Bronchial epithelial cell (primary cell): ENCODE measurements around the gene SMARCD3. TPM values are rescaled to one million over a fixed set of nuclear protein-coding genes. Genes with fewer than 3 reads are reported as not detected.

Experiments used
- DNase-seq: peaks from one replicate; pipeline ENCODE4 v3.0.0-alpha.2; 2010; ENCODE audit warnings: low read depth
- FAIRE-seq: peaks from 2 replicates; lab custom pipeline; 2011; peaks lifted over from hg19 to GRCh38; lab: Jason Lieb, UNC
- H3K27me3 ChIP-seq: 2 replicates; pipeline ENCODE4 v1.5.1; 2011; ENCODE audit warnings: low read length; ENCODE audit not compliant: control insufficient read depth, insufficient read depth
- H3K36me3 ChIP-seq: 2 replicates; pipeline ENCODE4 v1.5.1; 2011; ENCODE audit warnings: low read length; ENCODE audit not compliant: control insufficient read depth, insufficient read depth
- H3K4me3 ChIP-seq: 2 replicates; pipeline ENCODE4 v1.5.1; 2011; ENCODE audit warnings: mild to moderate bottlenecking, low read depth, low read length, control low read depth
- total RNA-seq: library from RNA; depleted of rRNA; stranded (reverse); fragments of >200 nt; gene quantifications from 2 replicates; pipeline ENCODE4 v1.2.1, GENCODE V29; 2014
- TF ChIP-seq, protein P1 (sequence below): IDR thresholded peaks from 2 replicates; pipeline ENCODE4 v1.5.1; 2011; ENCODE audit warnings: mild to moderate bottlenecking, moderate library complexity, low read length, control low read depth, inconsistent platforms; ENCODE audit not compliant: insufficient read depth, severe bottlenecking

SMARCD3 gene
- total RNA-seq, 1 donor from 2014 or later = 2.1 TPM

DNA sequence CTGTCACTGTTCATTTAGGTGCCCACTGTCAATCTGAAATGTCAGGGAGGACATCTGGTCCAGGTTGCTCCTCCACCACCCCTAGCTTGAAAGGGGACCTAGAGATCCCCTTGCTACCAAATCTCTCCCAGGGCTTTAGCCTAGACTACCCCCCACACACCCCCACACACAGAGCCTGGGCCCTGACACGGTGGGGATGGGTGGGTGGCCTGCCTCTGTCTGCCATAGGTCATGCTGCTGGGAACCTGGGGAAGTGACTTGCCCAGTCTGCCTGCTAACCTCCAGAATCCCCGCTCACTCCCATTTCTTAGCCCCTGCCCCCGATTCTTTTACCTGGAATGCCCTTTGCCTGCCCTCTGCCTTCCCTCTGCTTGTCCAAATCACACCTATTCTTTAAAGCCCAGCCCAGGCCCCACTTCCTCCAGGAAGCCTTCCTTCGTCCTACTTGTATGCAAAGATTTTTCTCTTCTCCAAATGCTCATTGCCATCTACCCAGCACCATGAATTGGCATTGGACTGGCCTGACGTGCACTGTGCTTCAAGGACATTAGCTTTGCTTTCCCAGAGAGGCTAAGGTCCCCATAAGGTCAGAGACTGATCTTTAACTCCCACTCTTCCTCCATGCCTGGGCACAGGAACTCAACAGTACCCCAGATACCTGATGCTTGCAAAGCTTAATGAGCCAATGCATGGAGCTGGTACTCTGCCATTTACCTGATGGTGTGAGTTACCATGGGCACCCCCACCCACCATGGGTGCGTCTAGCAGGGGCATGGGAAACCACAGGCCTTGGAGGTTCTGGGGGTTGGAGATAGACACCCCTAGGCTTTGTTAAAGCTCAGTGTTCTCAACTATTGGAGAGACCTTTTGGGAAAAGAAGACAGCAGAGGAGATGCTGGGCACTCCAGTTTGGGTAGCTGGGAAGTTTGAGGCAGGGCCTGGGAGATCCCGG is 2.0 kb upstream of the SMARCD3 start:
- H3K4me3 ChIP-seq = no peak overlapping the region
- DNase-seq = no peak
- FAIRE-seq = peak; percentile 86
- TF ChIP-seq, protein P1, sequence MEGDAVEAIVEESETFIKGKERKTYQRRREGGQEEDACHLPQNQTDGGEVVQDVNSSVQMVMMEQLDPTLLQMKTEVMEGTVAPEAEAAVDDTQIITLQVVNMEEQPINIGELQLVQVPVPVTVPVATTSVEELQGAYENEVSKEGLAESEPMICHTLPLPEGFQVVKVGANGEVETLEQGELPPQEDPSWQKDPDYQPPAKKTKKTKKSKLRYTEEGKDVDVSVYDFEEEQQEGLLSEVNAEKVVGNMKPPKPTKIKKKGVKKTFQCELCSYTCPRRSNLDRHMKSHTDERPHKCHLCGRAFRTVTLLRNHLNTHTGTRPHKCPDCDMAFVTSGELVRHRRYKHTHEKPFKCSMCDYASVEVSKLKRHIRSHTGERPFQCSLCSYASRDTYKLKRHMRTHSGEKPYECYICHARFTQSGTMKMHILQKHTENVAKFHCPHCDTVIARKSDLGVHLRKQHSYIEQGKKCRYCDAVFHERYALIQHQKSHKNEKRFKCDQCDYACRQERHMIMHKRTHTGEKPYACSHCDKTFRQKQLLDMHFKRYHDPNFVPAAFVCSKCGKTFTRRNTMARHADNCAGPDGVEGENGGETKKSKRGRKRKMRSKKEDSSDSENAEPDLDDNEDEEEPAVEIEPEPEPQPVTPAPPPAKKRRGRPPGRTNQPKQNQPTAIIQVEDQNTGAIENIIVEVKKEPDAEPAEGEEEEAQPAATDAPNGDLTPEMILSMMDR = no peak
- no peaks in the 10 kb centered on the region for H3K36me3 ChIP-seq
- H3K27me3 ChIP-seq = peaks cover 7% of the 10 kb centered on the region

DNA sequence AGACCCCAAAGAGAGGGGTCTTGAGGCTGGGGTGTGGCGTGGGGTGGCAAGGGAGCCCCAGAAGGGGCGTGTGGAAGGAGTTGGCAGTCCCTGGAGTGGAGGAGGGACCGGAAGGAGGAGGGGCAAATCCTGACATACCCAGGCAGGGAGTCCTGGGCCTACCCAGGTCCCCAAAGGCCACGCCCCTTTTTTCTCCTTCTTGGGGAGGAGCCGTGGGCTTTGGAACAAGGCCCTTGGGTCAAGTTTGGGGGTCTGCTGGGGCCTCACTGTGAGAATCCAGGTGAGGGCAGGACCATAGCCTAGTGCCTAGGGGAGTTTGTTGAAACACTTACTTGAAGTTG is 1.2 kb upstream of the SMARCD3 start:
- DNase-seq (peak; percentile 44), FAIRE-seq (no peak)
- H3K27me3 ChIP-seq = peaks cover 7% of the 10 kb centered on the region
- no peaks in the 10 kb centered on the region for H3K36me3 ChIP-seq
- TF ChIP-seq, protein P1 = no peak
- no peak overlapping the region for H3K4me3 ChIP-seq

DNA sequence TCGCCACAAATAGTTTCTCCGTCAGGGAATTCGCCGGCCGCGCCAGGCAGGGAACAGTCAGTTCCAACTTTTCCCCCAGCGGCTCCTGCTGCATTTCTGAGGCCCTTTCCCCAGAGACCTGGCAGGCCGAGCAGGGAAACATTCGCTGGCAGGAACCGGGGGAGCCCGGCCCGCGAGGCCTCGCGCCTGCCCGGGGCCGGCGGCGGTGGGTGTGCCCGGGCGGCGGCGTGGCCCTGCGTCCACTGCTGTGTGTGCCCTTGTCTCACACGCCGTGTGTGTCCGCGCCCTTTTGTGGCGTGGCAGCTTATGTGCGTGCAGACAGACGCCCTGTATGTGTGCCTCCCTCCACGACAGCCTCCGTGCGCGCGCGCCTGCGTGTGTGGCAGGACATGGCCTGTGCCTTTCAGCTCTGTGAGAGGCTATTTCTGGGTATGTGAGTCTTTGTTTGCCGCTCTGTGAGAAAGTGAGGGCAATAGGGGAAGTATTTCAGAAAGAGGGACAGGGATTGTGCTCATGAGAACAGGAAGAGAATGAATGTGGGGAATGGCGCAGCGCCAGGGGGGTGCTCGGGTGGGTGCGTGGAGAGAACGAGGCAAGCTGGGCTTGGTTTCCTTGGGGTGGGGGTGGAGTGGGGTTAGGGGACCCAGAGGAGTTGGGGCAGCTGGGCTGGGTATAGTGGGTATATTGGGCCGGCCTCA is 689 bp upstream of the SMARCD3 start:
- DNase-seq (peak; percentile 29), FAIRE-seq (no peak)
- peak overlapping the region; percentile 46 for H3K4me3 ChIP-seq
- H3K36me3 ChIP-seq = no peaks in the 10 kb centered on the region
- TF ChIP-seq, protein P1 = no peak
- H3K27me3 ChIP-seq = peaks cover 8% of the 10 kb centered on the region

DNA sequence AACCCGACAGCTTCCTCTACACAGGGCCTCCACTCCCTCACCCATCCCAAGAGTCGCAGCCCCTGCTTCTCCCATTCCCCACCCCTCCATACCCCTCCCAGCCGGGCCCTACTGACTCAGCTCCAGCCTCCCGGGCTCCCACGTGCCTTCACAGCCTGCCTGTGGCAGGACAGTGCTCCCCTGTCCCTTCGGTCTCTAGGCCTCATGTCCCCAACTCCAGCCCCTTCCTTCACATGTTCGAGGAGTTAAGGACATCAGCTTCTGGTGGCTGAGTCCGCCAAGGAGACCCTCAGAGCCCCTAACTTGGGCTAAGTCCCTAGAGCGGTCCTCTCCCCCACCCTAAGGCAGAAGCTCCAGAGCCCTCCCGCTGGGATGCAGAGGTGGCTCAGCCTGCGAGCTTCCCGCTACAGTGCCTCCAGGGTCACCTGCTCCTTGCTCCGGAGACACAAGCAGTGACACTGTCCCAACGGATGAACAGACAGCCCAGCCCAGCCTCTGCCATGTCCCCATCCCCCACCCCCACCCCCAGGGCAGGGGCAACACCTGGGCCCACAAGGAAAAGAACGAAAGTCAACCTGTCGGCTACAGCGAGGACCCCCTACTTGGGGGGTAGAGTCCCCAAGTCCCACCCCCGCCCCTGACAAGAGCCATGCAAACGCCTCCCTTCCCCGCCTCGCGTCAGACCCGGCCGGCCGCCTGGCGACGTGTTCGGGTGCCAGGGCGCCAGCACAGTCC is 716 bp downstream of the SMARCD3 start:
- peak overlapping the region; percentile 46 for H3K4me3 ChIP-seq
- TF ChIP-seq, protein P1 = no peak
- DNase-seq (no peak), FAIRE-seq (no peak)
- H3K36me3 ChIP-seq = no peaks in the 10 kb centered on the region
- peaks cover 8% of the 10 kb centered on the region for H3K27me3 ChIP-seq

DNA sequence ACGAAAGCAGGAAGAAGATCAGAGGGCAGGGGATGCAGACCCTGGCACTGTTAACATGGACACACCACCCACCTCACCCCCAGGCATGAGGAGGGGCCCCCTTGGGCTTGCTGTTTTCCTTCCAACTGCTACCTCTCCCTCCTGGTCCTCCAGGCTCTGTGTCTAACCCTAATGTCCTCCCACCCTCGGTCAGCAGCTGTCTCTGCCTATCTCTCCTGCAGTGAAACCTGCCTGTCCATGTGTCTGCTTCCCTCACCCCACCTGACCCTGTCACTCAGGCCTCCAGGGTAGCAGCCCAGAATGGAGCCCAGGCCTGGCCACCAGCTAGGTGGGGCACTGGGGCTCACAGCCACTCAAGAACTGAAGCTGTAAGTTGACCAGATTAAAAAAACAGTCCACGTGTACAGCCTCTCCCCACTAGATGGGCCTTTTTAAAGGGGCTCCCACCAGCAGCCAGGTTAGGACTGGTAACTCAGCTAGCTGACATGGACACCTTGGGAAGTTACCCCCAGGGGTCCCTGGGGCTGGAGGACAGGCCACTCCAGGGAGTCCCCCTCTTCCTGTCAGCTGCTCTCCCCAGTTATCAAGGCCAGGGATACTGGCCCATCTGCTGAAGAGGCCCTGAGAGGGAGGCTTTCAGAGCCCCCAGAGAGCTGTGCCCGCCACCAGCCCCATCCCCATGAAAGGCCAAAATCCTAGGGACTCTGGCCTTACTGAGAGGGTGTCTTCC is 1.5 kb downstream of the SMARCD3 start:
- Histone ChIP-seq H3K27me3 (peaks cover 8% of the 10 kb centered on the region), H3K36me3 (no peaks in the 10 kb centered on the region), H3K4me3 (no peak overlapping the region)
- DNase-seq (no peak), FAIRE-seq (no peak)
- TF ChIP-seq, protein P1 = no peak
